HCT116 (cell line): Measurements from ENCODE around the gene NUDT8. TPM values are rescaled to one million over a fixed set of nuclear protein-coding genes. Genes with fewer than 3 reads are reported as not detected.

Experiments used
- ATAC-seq: fragments of 200-7000 bp; cut with Tn5 transposase; 2 replicates; pipeline ENCODE4 v1.9.1; 2020; ENCODE audit warnings: mild to moderate bottlenecking, moderate library complexity
- BruUV-seq: library from RNA; stranded (reverse); fragments of 400-500 nt; replicated peaks from 2 replicates; lab custom pipeline; 2021; lab: Mats Ljungman, UMichigan
- CTCF ChIA-PET: fragments of 300-600 bp; sonication (Branson Sonifier 250); formaldehyde crosslinking; loops from one replicate; lab custom pipeline; 2021; ENCODE audit warnings: antibody characterized with exemption; lab: Charles Lee
- POLR2A ChIA-PET: fragments of 300-600, 350-600 bp; sonication (Branson Sonifier 250); formaldehyde crosslinking; loops from one replicate; lab custom pipeline; 2021; ENCODE audit warnings: antibody characterized with exemption; lab: Charles Lee
- RAD21 ChIA-PET, 2 experiments: fragments of 300-600 bp; sonication (Branson Sonifier 250); formaldehyde crosslinking; loops; one replicate each; lab custom pipeline; 2023; ENCODE audit warnings: low total read pairs in 2 of 2; ENCODE audit not compliant: uncharacterized antibody in 2 of 2, unreplicated experiment in 2 of 2, low non-redundant PET in 1 of 2; lab: Charles Lee
- DNase-seq: peaks from one replicate; pipeline ENCODE4 v3.0.0-alpha.2; 2010; ENCODE audit warnings: low read depth, low spot score
- H2AFZ ChIP-seq: fragments of 200-600 bp; shearing (Covaris generic), sonication (generic); 2 replicates; pipeline ENCODE4 v1.6.1; 2017; ENCODE audit warnings: low read depth, mixed run types, mixed read lengths, antibody characterized with exemption, low read length; ENCODE audit not compliant: poor library complexity, severe bottlenecking
- H3K27ac ChIP-seq: 2 replicates; pipeline ENCODE4 v1.5.1; 2012; ENCODE audit warnings: low read depth, low read length
- H3K27me3 ChIP-seq: fragments of 200-600 bp; sonication (generic); 2 replicates; pipeline ENCODE4 v1.6.1; 2016; ENCODE audit warnings: mixed run types, low read length, mixed read lengths; ENCODE audit not compliant: insufficient read depth
- H3K36me3 ChIP-seq, 2 experiments: fragments of 200-500 bp in 1 of 2; fragments of 200-600 bp in 1 of 2; sonication (Bioruptor generic) in 1 of 2; sonication (generic) in 1 of 2; 2 replicates each; pipeline versions ENCODE4 v1.5.1 to v1.6.1; 2014 to 2016; ENCODE audit warnings: low read length in 2 of 2, inconsistent platforms in 1 of 2, mixed read lengths in 1 of 2, mixed run types in 1 of 2; ENCODE audit not compliant: insufficient read depth in 2 of 2, control insufficient read depth in 1 of 2
- H3K4me1 ChIP-seq, 2 experiments: fragments of 200-600 bp in 1 of 2; sonication (generic) in 1 of 2; 2 replicates each; pipeline versions ENCODE4 v1.5.1 to v1.6.1; 2012 to 2017; ENCODE audit warnings: low read length in 2 of 2, inconsistent platforms in 1 of 2, mild to moderate bottlenecking in 1 of 2, mixed read lengths in 1 of 2, mixed run types in 1 of 2, moderate library complexity in 1 of 2; ENCODE audit not compliant: insufficient read depth in 2 of 2, control insufficient read depth in 1 of 2
- H3K4me2 ChIP-seq: fragments of 200-600 bp; sonication (generic); 2 replicates; pipeline ENCODE4 v1.6.1; 2017; ENCODE audit warnings: mixed run types, low read length, mixed read lengths
- H3K4me3 ChIP-seq, 2 experiments: fragments of 200-600 bp in 1 of 2; sonication (generic) in 1 of 2; replicated peaks in 1 of 2; 2 replicates each; pipeline ENCODE4 v1.5.1; 2011 to 2016; ENCODE audit warnings: low read length in 2 of 2, control low read depth in 1 of 2, low read depth in 1 of 2, mild to moderate bottlenecking in 1 of 2, mixed read lengths in 1 of 2, mixed run types in 1 of 2
- H3K79me2 ChIP-seq: fragments of 200-600 bp; sonication (generic); 2 replicates; pipeline ENCODE4 v1.6.1; 2017; ENCODE audit warnings: mild to moderate bottlenecking, mixed run types, low read length, moderate library complexity, mixed read lengths; ENCODE audit not compliant: insufficient read depth
- H3K9ac ChIP-seq: fragments of 200-600 bp; sonication (generic); 2 replicates; pipeline ENCODE4 v1.6.1; 2016; ENCODE audit warnings: low read length, mixed read lengths
- H3K9me2 ChIP-seq: fragments of 200-600 bp; sonication (generic), shearing (Covaris generic); 2 replicates; pipeline ENCODE4 v1.6.1; 2017; ENCODE audit warnings: mixed run types, mild to moderate bottlenecking, moderate library complexity; ENCODE audit not compliant: insufficient read depth
- H3K9me3 ChIP-seq, 2 experiments: fragments of 200-500 bp in 1 of 2; fragments of 200-600 bp in 1 of 2; sonication (Bioruptor generic) in 1 of 2; sonication (generic) in 1 of 2; 2 replicates each; pipeline ENCODE4 v1.6.1; 2014 to 2017; ENCODE audit warnings: low read length in 2 of 2, mixed read lengths in 2 of 2, inconsistent platforms in 1 of 2, low read depth in 1 of 2, mild to moderate bottlenecking in 1 of 2, mixed run types in 1 of 2, moderate library complexity in 1 of 2; ENCODE audit not compliant: control insufficient read depth in 1 of 2, insufficient read depth in 1 of 2
- H4K20me1 ChIP-seq: fragments of 200-600 bp; sonication (generic), shearing (Covaris generic); 2 replicates; pipeline ENCODE4 v1.6.1; 2017; ENCODE audit warnings: mixed run types, mild to moderate bottlenecking, moderate library complexity; ENCODE audit not compliant: insufficient read depth
- CEBPB ChIP-seq: IDR thresholded peaks from 2 replicates; pipeline ENCODE4 v1.6.1; 2012; ENCODE audit warnings: low read depth
- ELF1 ChIP-seq: IDR thresholded peaks from 2 replicates; pipeline ENCODE4 v1.6.1; 2012; ENCODE audit warnings: low read depth, borderline replicate concordance
- EZH2 ChIP-seq: fragments of 200-600 bp; sonication (generic); IDR thresholded peaks from 2 replicates; pipeline ENCODE4 v1.6.1; 2017; ENCODE audit warnings: antibody characterized with exemption, mixed run types
- EZH2phosphoT487 ChIP-seq: fragments of 200-600 bp; IDR thresholded peaks from 2 replicates; pipeline ENCODE4 v1.6.1; 2018; ENCODE audit warnings: antibody characterized with exemption, borderline replicate concordance
- FOSL1 ChIP-seq: IDR thresholded peaks from 2 replicates; pipeline ENCODE4 v1.6.1; 2012; ENCODE audit warnings: low read depth
- RAD21 ChIP-seq: IDR thresholded peaks from 2 replicates; pipeline ENCODE4 v1.6.1; 2012; ENCODE audit warnings: low read depth, mild to moderate bottlenecking
- SIN3A ChIP-seq: IDR thresholded peaks from 2 replicates; pipeline ENCODE4 v1.6.1; 2012; ENCODE audit warnings: low read depth
- SP1 ChIP-seq: IDR thresholded peaks from 2 replicates; pipeline ENCODE4 v1.6.1; 2012; ENCODE audit warnings: low read depth
- SRF ChIP-seq: IDR thresholded peaks from 2 replicates; pipeline ENCODE4 v1.6.1; 2012; ENCODE audit warnings: low read depth
- TCF7L2 ChIP-seq: IDR thresholded peaks from 2 replicates; pipeline ENCODE4 v1.7.0; 2011; ENCODE audit warnings: borderline replicate concordance, inconsistent platforms; ENCODE audit not compliant: insufficient read depth, insufficient read length; ENCODE audit errors: extremely low read depth
- YY1 ChIP-seq: IDR thresholded peaks from 2 replicates; pipeline ENCODE4 v1.6.1; 2011; ENCODE audit warnings: low read length, low read depth, moderate library complexity, mild to moderate bottlenecking; ENCODE audit not compliant: insufficient replicate concordance; ENCODE audit errors: extremely low read depth
- ZNF274 ChIP-seq: fragments of 200-500 bp; sonication (Bioruptor generic); IDR thresholded peaks from 2 replicates; pipeline ENCODE4 v1.6.1; 2014; ENCODE audit warnings: mild to moderate bottlenecking, low read depth, low read length, inconsistent platforms
- intact Hi-C: fragments of 100-400 bp; cut with micrococcal nuclease; formaldehyde crosslinking; loops from 2 replicates; pipeline ENCODE4 v1.10.0; 2022
- total RNA-seq: library from RNA; stranded (reverse); gene quantifications from one replicate; pipeline ENCODE4 v1.2.1, GENCODE V29; 2021; ENCODE audit not compliant: unreplicated experiment
- TF ChIP-seq, protein P1 (sequence below): IDR thresholded peaks from 2 replicates; pipeline ENCODE4 v1.6.1; 2012
- TF ChIP-seq, protein P2 (sequence below): IDR thresholded peaks from 2 replicates; pipeline ENCODE4 v1.6.1; 2012; ENCODE audit warnings: low read depth

NUDT8 gene
- total RNA-seq, 1 experiment from 2014 or later = 18.7 TPM

DNA sequence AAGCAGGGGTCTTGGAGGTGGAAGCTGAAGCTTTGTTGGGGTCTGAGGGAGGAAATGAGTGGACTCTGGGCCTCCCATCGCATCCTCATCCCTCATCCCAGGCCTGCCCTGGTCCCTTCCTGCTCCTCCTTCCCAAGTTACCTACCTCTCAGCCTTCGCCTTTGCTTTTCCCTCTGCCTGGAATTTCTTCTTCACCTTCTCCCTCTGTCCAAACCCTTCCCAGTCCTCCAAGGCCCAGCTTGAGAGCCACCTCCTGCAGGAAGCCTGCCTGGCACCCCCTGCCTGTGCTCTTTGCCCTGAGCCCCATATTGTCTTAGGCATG is 2.1 kb upstream of the NUDT8 start:
- no peaks in the 10 kb centered on the region for H4K20me1 ChIP-seq
- ChIA-PET RAD21 (no interaction called here), POLR2A (no interaction called here), CTCF (interaction anchor here (1.1 kb wide), 1 partner anchor 28 kb away, joined by 3 read pairs; no protein-coding TSS in a partner anchor)
- no peak overlapping the region for H3K4me3 ChIP-seq
- DNase-seq (no peak), ATAC-seq (no peak)
- H3K9ac ChIP-seq = no peak overlapping the region
- H3K9me2 ChIP-seq = no peaks in the 10 kb centered on the region
- intact Hi-C loops = loop anchor here (10.0 kb wide), 1 partner anchor 83 kb away; no protein-coding TSS in a partner anchor
- no peak overlapping the region; the same call in 1 of the 2 replicates for H3K27ac ChIP-seq
- no peaks in the 10 kb centered on the region for H3K79me2 ChIP-seq
- H3K36me3 ChIP-seq = no peaks in the 10 kb centered on the region
- no peak overlapping the region for H2AFZ ChIP-seq
- no peak overlapping the region for H3K4me2 ChIP-seq
- BruUV-seq = no TSS peak
- no peaks in the 10 kb centered on the region for H3K27me3 ChIP-seq
- TF ChIP-seq SIN3A (no peak), EZH2phosphoT487 (no peak)
- TF ChIP-seq, protein P1, sequence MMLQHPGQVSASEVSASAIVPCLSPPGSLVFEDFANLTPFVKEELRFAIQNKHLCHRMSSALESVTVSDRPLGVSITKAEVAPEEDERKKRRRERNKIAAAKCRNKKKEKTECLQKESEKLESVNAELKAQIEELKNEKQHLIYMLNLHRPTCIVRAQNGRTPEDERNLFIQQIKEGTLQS = no peak
- H3K4me1 ChIP-seq = peaks cover 5 to 25% of the 10 kb centered on the region in 2 experiments; a peak in 3 of 4 replicates
- H3K9me3 ChIP-seq = no peaks in the 10 kb centered on the region

DNA sequence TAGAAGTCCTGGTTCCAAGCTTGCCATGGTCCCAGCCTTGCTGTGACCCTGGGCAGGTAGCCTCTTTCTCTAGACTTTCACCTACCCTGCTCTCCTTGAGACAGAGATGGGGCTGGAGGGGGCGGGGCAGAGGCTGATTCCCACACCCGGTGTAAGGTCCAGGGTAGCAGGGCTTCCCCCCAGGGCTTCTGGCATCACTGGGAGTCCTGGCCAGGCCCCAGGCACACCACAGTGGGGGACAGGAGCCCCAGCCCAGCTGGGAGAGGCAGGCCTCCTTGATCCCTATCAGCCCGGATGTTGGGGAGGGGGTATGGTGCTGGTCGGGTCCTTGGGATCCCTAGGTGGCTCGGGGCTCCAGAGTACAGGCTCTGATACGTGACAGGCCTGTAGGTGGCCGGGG is 1.7 kb upstream of the NUDT8 start:
- Histone ChIP-seq H3K27ac (peak overlapping the region; percentile 77; the same call in 1 of the 2 replicates), H3K4me3 (no peak overlapping the region), H4K20me1 (no peaks in the 10 kb centered on the region), H3K79me2 (no peaks in the 10 kb centered on the region), H3K9me3 (no peaks in the 10 kb centered on the region), H3K9ac (no peak overlapping the region), H3K9me2 (no peaks in the 10 kb centered on the region), H3K36me3 (no peaks in the 10 kb centered on the region), H3K4me1 (peaks cover 5 to 25% of the 10 kb centered on the region in 2 experiments; a peak in 3 of 4 replicates), H2AFZ (no peak overlapping the region), H3K27me3 (no peaks in the 10 kb centered on the region), H3K4me2 (peak overlapping the region; percentile 96)
- ChIA-PET RAD21 (no interaction called here), POLR2A (interaction anchor here (0.5 kb wide), 1 partner anchor 592 kb away, joined by 3 read pairs; no protein-coding TSS in a partner anchor), CTCF (interaction anchor here (1.1 to 2.8 kb wide), 3 partner anchors 19 to 230 kb away, joined by 3 to 10 read pairs (median 9); partner anchors contain the start of genes ACY3 and PPP1CA)
- DNase-seq (no peak), ATAC-seq (no peak)
- intact Hi-C loops = loop anchor here (10.0 kb wide), 1 partner anchor 83 kb away; no protein-coding TSS in a partner anchor
- BruUV-seq = no TSS peak
- TF ChIP-seq ELF1 (no peak), CEBPB (no peak), TCF7L2 (no peak), EZH2 (no peak), FOSL1 (no peak), SRF (no peak), SIN3A (no peak), YY1 (no peak), ZNF274 (no peak), RAD21 (no peak), SP1 (no peak)
- TF ChIP-seq, protein P1 = no peak
- TF ChIP-seq, protein P2, sequence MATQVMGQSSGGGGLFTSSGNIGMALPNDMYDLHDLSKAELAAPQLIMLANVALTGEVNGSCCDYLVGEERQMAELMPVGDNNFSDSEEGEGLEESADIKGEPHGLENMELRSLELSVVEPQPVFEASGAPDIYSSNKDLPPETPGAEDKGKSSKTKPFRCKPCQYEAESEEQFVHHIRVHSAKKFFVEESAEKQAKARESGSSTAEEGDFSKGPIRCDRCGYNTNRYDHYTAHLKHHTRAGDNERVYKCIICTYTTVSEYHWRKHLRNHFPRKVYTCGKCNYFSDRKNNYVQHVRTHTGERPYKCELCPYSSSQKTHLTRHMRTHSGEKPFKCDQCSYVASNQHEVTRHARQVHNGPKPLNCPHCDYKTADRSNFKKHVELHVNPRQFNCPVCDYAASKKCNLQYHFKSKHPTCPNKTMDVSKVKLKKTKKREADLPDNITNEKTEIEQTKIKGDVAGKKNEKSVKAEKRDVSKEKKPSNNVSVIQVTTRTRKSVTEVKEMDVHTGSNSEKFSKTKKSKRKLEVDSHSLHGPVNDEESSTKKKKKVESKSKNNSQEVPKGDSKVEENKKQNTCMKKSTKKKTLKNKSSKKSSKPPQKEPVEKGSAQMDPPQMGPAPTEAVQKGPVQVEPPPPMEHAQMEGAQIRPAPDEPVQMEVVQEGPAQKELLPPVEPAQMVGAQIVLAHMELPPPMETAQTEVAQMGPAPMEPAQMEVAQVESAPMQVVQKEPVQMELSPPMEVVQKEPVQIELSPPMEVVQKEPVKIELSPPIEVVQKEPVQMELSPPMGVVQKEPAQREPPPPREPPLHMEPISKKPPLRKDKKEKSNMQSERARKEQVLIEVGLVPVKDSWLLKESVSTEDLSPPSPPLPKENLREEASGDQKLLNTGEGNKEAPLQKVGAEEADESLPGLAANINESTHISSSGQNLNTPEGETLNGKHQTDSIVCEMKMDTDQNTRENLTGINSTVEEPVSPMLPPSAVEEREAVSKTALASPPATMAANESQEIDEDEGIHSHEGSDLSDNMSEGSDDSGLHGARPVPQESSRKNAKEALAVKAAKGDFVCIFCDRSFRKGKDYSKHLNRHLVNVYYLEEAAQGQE = no peak
